CD14-positive monocyte (primary cell): Measurements from ENCODE around the gene ERBB4. TPM values are rescaled to one million over a fixed set of nuclear protein-coding genes. Genes with fewer than 3 reads are reported as not detected.

Source experiments
- DNase-seq, 3 donors: peaks; one replicate each; pipeline ENCODE4 v3.0.0-alpha.2; 2011 to 2022
- H2AFZ ChIP-seq: 2 replicates; pipeline ENCODE4 v1.6.0; 2012; ENCODE audit warnings: mild to moderate bottlenecking, low read depth, low read length, inconsistent platforms; ENCODE audit not compliant: insufficient read depth, poor library complexity, severe bottlenecking
- H3K27ac ChIP-seq, 2 donors: 1 replicate in 1 of 2; 2 replicates in 1 of 2; pipeline ENCODE4 v1.5.1; 2012 to 2013; ENCODE audit warnings: low read length in 2 of 2, control low read depth in 1 of 2, inconsistent platforms in 1 of 2, low read depth in 1 of 2, mild to moderate bottlenecking in 1 of 2
- H3K27me3 ChIP-seq, 2 donors: one replicate each; pipeline versions ENCODE4 v1.6.0 to v1.6.1; 2011 to 2013; ENCODE audit warnings: low read length in 2 of 2; ENCODE audit not compliant: control insufficient read depth in 2 of 2, insufficient read depth in 2 of 2
- H3K36me3 ChIP-seq, 2 donors: replicated peaks in 1 of 2; 1 replicate in 1 of 2; 2 replicates in 1 of 2; pipeline versions ENCODE4 v1.5.1 to v1.6.1; 2012 to 2013; ENCODE audit warnings: low read length in 2 of 2, control low read depth in 1 of 2, inconsistent platforms in 1 of 2, mild to moderate bottlenecking in 1 of 2; ENCODE audit not compliant: insufficient read depth in 2 of 2, control insufficient read depth in 1 of 2
- H3K4me1 ChIP-seq, 2 donors: 1 replicate in 1 of 2; 2 replicates in 1 of 2; pipeline versions ENCODE4 v1.5.1 to v1.6.1; 2012 to 2013; ENCODE audit warnings: low read length in 2 of 2, control low read depth in 1 of 2, inconsistent platforms in 1 of 2, mild to moderate bottlenecking in 1 of 2, moderate library complexity in 1 of 2; ENCODE audit not compliant: insufficient read depth in 2 of 2, control insufficient read depth in 1 of 2
- H3K4me2 ChIP-seq: replicated peaks from 2 replicates; pipeline ENCODE3; 2012; ENCODE audit warnings: low read length, moderate library complexity, mild to moderate bottlenecking; ENCODE audit not compliant: poor library complexity, severe bottlenecking; ENCODE audit errors: extremely low read depth
- H3K4me3 ChIP-seq, 3 experiments: fragments of 200-600 bp in 1 of 3; sonication (generic) in 1 of 3; replicated peaks in 1 of 3; 1 replicate in 2 of 3; 2 replicates in 1 of 3; pipeline ENCODE4 v1.5.1; 2011 to 2013; ENCODE audit warnings: low read length in 3 of 3, mild to moderate bottlenecking in 3 of 3, control low read depth in 2 of 3, low read depth in 2 of 3, inconsistent platforms in 1 of 3, moderate library complexity in 1 of 3
- H3K79me2 ChIP-seq: 2 replicates; pipeline ENCODE4 v1.6.0; 2012; ENCODE audit warnings: mild to moderate bottlenecking, control low read depth, inconsistent platforms, low read length, moderate library complexity; ENCODE audit not compliant: insufficient read depth
- H3K9ac ChIP-seq: 2 replicates; pipeline ENCODE4 v1.6.0; 2017; ENCODE audit warnings: low read length, mild to moderate bottlenecking; ENCODE audit not compliant: insufficient read depth, poor library complexity, severe bottlenecking
- H3K9me3 ChIP-seq, 2 donors: replicated peaks in 1 of 2; 1 replicate in 1 of 2; 2 replicates in 1 of 2; pipeline versions ENCODE4 v1.5.1 to v1.6.1; 2012 to 2013; ENCODE audit warnings: low read length in 2 of 2, control low read depth in 1 of 2; ENCODE audit not compliant: control insufficient read depth in 1 of 2, insufficient read depth in 1 of 2
- H4K20me1 ChIP-seq: 2 replicates; pipeline ENCODE4 v1.6.0; 2012; ENCODE audit warnings: mild to moderate bottlenecking, low read length, control low read depth, moderate library complexity; ENCODE audit not compliant: insufficient read depth
- H3K27ac Mint-ChIP-seq, 7 donors: one replicate each; pipeline ENCODE4 v1.8.0; 2020; ENCODE audit warnings: mild to moderate bottlenecking in 7 of 7, mixed read lengths in 7 of 7, moderate library complexity in 6 of 7, inconsistent platforms in 2 of 7
- H3K27me3 Mint-ChIP-seq, 3 donors: one replicate each; pipeline ENCODE4 v1.8.0; 2021 to 2022; ENCODE audit warnings: low read depth in 3 of 3, mild to moderate bottlenecking in 3 of 3, mixed read lengths in 3 of 3, moderate library complexity in 3 of 3, inconsistent platforms in 1 of 3
- H3K36me3 Mint-ChIP-seq, 2 donors: one replicate each; pipeline ENCODE4 v1.8.0; 2020; ENCODE audit warnings: mixed read lengths in 2 of 2, inconsistent platforms in 1 of 2, mild to moderate bottlenecking in 1 of 2
- H3K4me1 Mint-ChIP-seq: one replicate; pipeline ENCODE4 v1.8.0; 2020; ENCODE audit warnings: mild to moderate bottlenecking, mixed read lengths
- H3K4me3 Mint-ChIP-seq, 2 donors: one replicate each; pipeline ENCODE4 v1.8.0; 2020; ENCODE audit warnings: mild to moderate bottlenecking in 2 of 2, mixed read lengths in 2 of 2, moderate library complexity in 1 of 2
- H3K9me3 Mint-ChIP-seq, 7 donors: one replicate each; pipeline ENCODE4 v1.8.0; 2020 to 2022; ENCODE audit warnings: mixed read lengths in 7 of 7, mild to moderate bottlenecking in 6 of 7, moderate library complexity in 6 of 7, inconsistent platforms in 2 of 7
- CTCF ChIP-seq: fragments of 200-600 bp; IDR thresholded peaks from one replicate; pipeline ENCODE4 v1.8.0; 2022; ENCODE audit warnings: antibody characterized with exemption, mild to moderate bottlenecking
- WGBS: methylation state at CpG from one replicate; pipeline ENCODE4 v1.1.5; 2013; ENCODE audit warnings: missing lambda C conversion rate; ENCODE audit not compliant: insufficient coverage; 5-methylcytosine and 5-hydroxymethylcytosine counted together
- intact Hi-C, 2 donors: fragments of 100-400 bp; cut with micrococcal nuclease; formaldehyde crosslinking; loops; one replicate each; pipeline versions ENCODE4 v1.15.0 to v1.15.1; 2023
- polyA plus RNA-seq, 3 donors: library from polyadenylated mRNA; depleted of rRNA in 1 of 3; unstranded in 2 of 3; stranded (reverse) in 1 of 3; fragments of 300-500 nt in 2 of 3; fragments of >200 nt in 1 of 3; fragmentation: Illumina TruSeq in 2 of 3; gene quantifications; 1 replicate in 2 of 3; 2 replicates in 1 of 3; pipeline ENCODE4 v1.2.3, GENCODE V29; 2012 to 2021

The ERBB4 gene
- polyA plus RNA-seq, 3 donors = not detected

GRCh38 chr2:212119591-212119990 lies 419.0 kb downstream of the ERBB4 start:
- Mint-ChIP-seq H3K27ac (no peak overlapping the region), H3K36me3 (no peaks in the 10 kb centered on the region), H3K27me3 (no peaks in the 10 kb centered on the region), H3K4me1 (no peaks in the 10 kb centered on the region), H3K9me3 (no peaks in the 10 kb centered on the region), H3K4me3 (no peak overlapping the region)
- Histone ChIP-seq H3K4me1 (no peaks in the 10 kb centered on the region), H3K27ac (no peak overlapping the region), H2AFZ (no peak overlapping the region), H3K79me2 (no peaks in the 10 kb centered on the region), H4K20me1 (no peaks in the 10 kb centered on the region), H3K4me3 (no peak overlapping the region), H3K9me3 (no peaks in the 10 kb centered on the region), H3K36me3 (no peaks in the 10 kb centered on the region), H3K4me2 (no peak overlapping the region), H3K27me3 (no peaks in the 10 kb centered on the region), H3K9ac (no peak overlapping the region)
- DNase-seq = no peak
- intact Hi-C loops = no loop called here
- WGBS = 100% methylated on average over 1 of the region's 2 CpGs
- TF ChIP-seq CTCF = no peak

- H3K27ac Mint-ChIP-seq = no peak overlapping the region
- H3K4me1 Mint-ChIP-seq = no peaks in the 10 kb centered on the region
- H3K36me3 Mint-ChIP-seq = no peaks in the 10 kb centered on the region
- Histone ChIP-seq H3K79me2 (no peaks in the 10 kb centered on the region), H4K20me1 (no peaks in the 10 kb centered on the region), H3K27me3 (no peaks in the 10 kb centered on the region), H3K4me1 (no peaks in the 10 kb centered on the region), H3K36me3 (no peaks in the 10 kb centered on the region), H2AFZ (no peak overlapping the region), H3K27ac (no peak overlapping the region), H3K9ac (no peak overlapping the region), H3K4me3 (no peak overlapping the region), H3K9me3 (no peaks in the 10 kb centered on the region), H3K4me2 (no peak overlapping the region)
- H3K27me3 Mint-ChIP-seq = no peaks in the 10 kb centered on the region
- DNase-seq = no peak
- peaks cover 0 to 3% (median 0%) of the 10 kb centered on the region in 7 donors for H3K9me3 Mint-ChIP-seq
- WGBS = no CpG with 5 or more reads among the region's 2 CpGs
- no peak overlapping the region for H3K4me3 Mint-ChIP-seq
- no peak for TF ChIP-seq CTCF
- intact Hi-C loops = no loop called here
Measured at GRCh38 chr2:212117926-212118325, 420.7 kb downstream of the ERBB4 start.
